ENCODE data around the gene ADISSP.

ADISSP gene

DNA sequence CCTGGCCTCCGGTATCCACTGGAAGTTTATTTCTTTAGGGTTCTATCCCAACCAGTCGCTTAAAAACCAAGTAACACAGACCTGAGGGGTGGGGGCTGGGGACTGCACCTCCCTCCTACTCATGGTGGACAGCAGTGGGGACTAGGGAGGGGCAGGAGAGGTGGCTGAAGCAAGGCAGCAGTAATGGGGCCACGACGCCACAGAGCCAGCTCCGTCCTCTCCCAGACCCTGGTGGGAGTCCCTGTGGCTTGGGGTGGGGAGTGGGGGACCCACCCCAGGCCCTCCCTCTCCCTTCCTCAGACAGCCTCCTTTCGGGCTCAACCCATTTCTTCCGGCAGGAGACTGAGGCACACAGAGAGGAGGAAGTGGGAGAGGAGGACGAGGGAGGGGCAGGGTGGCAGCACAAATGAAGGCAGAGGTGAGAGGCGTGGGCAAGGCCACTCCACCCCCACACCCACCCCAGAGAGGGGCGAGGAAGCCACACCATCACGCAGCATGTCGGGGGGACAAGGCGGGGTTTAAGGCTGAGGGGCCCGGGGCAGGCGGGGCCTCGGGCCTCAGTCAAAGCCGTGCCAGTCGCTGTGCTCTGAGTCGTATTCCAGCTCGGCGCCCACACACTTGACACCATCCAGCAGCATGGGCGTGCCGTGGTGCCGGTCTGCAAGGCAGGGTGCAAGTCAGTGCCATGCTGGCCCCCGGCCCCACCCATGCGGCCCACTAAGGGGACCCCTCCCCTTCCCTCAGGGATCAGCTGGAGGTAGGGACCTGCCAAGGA lies 13.9 kb downstream of the ADISSP start:
- no peak for DNase-seq

DNA sequence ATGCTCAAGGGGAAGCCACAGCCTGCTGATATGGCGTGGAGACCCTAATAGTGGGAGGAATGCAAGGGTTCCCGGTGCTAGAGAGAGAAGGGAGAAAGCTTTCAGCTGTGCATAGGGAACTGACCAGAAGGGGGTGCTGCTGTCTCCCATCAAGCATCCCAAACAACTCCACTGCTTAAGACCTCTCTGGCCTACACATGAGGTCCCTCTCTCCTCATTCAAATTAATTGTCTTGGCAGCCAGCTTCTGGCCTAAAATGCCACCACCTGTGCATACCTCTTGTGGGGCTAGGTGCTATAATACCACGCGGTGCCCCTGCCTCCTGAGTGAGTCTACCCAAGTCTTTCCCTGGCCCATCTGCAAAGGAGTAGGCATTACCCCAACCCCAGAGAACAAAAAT lies 14.5 kb downstream of the ADISSP start:
- no peak for DNase-seq

DNA sequence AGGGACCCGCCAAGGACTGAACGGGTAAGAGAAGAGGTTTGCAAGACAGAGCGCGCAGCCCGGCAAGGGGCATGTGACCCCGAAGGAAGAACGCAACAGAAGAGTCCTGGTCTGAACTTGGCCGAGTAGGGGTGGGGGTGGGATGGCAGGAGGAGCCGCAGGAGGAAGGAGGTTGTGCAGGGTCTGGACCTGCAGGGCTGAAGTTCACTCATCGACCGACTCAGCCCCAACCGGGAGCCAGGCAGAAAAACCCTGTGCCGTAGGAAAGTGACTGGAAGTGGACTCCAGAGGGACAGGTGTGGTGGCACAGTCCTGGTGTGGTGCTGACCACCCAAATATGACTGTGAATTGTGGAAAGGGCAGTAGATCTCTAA lies 15.2 kb downstream of the ADISSP start:
- DNase-seq: no peak

- DNase-seq: no peak
Measured at GRCh38 chr20:3751675-3752385, 15.7 kb downstream of the ADISSP start.

DNA sequence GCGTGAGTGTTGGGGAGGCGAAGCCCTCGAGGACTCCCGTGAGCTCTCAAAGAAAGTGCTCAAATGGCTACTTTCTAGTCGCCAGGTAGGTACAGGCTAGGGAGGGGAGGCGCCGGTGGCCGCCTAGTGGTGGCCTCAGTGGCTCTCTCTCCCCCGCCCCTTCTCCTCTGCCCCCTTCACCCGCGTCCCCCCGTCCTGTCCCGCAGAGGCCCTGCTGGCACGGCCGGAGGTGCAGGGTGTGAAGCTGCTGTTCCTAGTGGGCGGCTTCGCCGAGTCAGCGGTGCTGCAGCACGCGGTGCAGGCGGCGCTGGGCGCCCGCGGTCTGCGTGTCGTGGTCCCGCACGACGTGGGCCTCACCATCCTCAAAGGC lies 16.3 kb downstream of the ADISSP start:
- no peak for DNase-seq

- DNase-seq: no peak
Measured at GRCh38 chr20:3749689-3750531, 17.6 kb downstream of the ADISSP start.

DNA sequence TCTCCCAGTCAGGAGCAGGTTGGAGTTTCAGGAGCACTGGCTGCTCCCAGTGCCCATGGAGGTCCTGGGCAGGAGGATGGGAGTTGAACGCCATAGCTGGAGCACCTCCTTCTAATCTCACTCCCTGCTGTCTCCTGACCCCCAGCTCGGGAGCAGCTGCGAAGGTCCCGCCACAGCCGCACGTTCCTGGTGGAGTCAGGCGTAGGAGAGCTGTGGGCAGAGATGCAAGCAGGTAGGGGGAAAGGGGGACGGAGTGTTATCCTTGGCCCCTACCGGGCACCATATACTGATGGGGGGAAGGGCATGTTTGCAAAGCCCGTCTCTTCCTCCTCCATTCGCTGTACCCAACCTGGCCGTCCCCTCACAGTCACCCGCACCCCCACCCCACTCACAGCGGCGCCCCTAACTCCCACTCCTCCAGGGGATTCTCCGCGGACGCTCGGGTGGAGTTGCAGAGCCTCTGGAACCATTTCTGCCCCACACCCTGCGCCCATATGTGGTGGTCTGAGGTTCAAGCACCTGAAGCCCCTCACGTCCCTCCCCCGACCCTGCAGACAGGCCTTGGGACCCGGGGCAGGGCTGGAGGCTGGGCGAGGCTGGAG lies 18.4 kb downstream of the ADISSP start:
- DNase-seq: no peak

DNA sequence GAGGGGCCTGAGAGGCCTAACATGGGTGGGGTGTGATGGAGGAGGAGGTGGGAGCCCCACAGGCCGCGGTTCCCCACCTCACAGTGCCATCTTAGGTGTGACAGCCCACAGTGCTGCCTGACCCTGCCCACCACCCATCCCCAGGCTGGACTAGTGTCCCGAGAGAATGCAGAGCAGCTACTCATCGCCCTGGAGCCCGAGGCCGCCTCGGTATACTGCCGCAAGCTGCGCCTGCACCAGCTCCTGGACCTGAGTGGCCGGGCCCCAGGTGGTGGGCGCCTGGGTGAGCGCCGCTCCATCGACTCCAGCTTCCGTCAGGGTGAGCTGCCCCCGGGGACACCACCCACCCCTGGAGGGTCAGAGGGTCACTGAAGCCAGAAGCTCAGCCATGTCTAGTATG lies 19.5 kb downstream of the ADISSP start:
- DNase-seq: no peak

- DNase-seq: no peak
Measured at GRCh38 chr20:3747471-3747870, 20.1 kb downstream of the ADISSP start.

DNA sequence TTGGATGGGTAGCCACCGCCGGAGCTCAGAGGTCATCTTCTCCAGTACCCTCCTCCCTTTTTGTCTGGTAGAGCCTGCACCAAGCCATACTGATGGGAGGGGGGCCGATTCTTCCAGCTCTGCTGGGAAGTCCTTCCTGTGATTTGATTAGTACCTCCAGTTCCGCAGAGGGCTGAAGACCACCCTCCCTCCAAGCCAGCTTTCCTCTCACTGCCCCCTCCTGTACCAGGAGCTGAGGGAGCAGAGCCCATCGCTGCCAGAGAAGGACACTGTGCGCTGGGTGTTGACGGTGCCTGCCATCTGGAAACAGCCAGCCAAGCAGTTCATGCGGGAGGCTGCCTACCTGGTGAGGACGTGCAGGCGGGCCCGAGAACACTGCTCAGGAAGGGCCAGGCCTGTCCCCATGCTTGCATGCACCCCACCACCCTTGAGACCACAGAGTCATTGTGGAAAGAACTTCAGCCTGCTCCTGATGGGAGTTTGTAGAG lies 21.8 kb downstream of the ADISSP start:
- DNase-seq: no peak

DNA sequence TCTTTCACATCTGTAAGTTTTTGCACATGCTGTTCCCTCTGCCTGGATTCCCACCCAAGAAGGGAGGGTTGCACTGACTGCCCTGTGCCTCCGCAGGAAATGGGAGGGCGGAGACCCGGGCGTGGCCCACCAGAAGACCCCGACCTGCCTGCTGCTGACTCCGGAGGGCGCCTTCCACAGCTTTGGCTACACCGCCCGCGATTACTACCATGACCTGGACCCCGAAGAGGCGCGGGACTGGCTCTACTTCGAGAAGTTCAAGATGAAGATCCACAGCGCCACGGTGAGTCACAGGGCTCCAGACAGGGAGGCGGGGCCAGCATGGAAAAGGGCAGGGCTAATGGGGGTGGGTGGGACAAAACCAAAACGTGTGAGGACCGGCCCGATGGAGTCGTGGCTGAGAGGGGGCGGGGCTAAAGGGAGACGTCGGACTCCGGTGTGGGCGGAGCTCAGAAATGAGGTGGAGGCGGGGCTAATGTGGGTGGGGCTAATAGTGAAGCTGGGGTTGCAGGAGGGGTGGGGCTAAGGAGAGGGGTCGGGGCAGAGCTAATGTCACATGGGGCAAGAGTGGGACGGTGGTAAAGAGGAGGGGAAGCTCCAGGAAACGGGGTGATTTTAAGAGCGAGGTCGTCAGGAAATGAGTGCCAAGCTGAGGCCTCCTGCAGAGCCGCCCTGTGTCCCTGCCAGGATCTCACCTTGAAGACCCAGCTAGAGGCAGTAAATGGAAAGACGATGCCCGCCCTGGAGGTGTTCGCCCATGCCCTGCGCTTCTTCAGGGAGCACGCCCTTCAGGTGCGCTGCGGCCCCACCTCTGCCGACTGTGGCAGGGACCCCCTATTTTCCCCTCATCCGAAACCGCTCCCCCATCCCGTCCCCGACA lies 22.5 kb downstream of the ADISSP start:
- no peak for DNase-seq

DNA sequence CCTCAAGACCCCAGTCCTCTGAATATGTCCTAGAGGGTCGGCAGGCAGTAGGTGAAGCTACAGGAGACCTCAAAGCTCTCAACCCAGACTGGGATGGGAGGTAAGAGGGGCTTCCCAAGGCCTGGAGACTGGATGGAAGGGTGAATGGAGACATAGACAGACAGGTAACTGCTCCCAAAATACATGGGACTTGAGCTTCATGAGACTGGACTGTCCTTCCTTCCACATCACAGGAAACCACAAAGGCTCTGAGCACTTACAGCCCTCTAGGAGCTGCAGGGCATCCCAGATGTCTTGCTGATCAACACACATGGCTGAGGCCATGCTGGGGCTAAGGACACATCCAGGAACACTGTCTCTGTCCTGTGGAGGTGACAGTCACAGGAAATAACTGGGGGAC lies 23.5 kb downstream of the ADISSP start:
- DNase-seq: no peak

DNA sequence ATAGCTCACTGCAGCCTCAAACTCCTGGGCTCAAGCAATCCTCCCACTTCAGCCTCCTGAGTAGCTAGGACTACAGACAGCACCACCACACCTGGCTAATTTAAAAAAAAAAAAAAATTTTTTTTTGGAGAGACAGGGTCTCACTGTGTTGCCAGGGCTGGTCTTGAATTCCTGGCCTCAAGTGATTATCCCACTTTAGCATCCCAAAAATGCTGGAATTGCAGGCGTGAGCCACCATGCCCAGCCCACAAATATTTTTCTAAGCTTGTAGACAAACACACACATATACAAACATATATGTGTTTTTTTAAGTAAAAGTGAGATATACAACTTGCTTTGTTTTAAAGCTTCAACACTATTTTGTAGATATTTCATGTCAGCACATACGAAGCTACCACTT lies 24.3 kb downstream of the ADISSP start:
- no peak for DNase-seq

GRCh38 chr20:3741836-3742458 lies 25.6 kb downstream of the ADISSP start:
- no peak for DNase-seq

- no peak for DNase-seq
Measured at GRCh38 chr20:3740615-3741301, 26.8 kb downstream of the ADISSP start.

DNA sequence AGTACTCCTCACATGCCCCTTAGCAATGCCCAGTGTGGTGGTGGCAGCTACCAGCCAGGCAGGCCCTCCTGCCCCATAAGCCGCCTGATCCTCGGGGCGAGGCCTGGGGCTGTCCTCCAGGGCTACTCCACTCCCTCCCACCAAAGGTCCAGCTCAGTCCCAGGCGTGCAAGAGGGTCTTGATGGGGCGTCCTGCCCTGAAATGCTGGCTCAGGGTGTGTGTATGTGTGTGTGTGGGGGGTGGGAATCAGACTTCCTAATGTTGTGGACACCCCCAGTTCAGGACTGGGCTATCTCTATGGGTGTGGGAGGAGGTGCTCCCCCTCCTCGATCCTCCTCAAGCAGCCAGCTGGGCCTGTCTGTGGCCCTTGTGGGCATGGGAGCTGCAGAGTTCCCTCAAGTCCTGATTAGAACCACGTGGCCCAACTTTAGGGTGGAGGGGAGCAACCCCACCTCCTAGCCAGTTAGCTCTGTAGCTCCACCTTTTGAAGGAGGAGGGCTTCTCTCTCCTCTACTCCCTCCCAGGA lies 27.6 kb downstream of the ADISSP start:
- no peak for DNase-seq

GRCh38 chr20:3739054-3739925 lies 28.3 kb downstream of the ADISSP start:
- no peak for DNase-seq

DNA sequence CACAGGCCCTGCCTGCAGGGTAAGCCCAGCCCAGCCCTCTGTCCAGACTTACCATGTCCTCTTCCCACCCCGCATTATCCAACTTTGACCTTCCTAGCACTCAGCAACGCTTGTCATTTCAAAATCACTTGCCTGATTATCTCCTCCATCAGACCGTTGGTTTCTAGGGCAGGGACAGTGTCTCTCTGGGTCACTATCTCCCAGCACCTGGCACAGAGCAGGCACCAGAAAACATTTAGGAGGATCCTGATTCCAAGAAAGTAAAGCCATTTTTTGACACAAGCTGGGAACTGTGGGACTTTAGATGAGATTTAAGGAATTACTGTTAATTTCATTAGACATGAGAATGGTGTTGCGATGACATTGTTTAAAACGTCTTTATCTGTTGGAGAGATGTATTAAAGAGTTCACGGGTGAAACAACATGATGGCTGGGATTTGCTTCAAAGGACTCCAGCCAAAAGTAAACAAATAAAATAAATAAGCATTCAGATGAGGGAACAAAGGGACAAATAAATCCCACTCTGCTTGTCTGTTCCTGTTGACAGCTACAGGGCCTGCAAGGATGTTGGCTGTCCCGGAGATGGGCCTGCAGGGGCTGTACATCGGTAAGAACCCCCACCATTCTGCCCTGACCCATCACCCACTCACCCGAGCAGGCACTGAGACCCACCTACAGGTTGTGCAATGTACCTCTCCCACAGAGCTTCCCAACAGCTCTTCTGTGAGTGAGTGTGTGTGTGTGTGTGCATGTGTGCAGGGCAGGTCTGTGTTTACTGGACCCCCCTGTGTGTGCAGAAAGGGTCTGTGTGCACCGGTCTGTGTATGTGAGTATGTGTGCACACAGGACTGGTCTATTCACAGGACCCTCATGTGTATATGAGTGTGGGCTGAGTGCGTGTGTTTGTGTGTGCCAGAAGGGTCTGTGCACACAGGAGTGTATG lies 29.2 kb downstream of the ADISSP start:
- no peak for DNase-seq
